ENCODE measurements around the gene THADA.

The THADA gene

GRCh38 chr2:43228756-43229659, 366.8 kb downstream of the THADA start:
- DNase-seq = no peak

- no peak for DNase-seq
Measured at GRCh38 chr2:43228321-43228751, 367.5 kb downstream of the THADA start.

GRCh38 chr2:43227830-43228281, 368.0 kb downstream of the THADA start:
- no peak for DNase-seq

GRCh38 chr2:43226955-43227829, 368.6 kb downstream of the THADA start:
- DNase-seq = peak; percentile 78

DNA sequence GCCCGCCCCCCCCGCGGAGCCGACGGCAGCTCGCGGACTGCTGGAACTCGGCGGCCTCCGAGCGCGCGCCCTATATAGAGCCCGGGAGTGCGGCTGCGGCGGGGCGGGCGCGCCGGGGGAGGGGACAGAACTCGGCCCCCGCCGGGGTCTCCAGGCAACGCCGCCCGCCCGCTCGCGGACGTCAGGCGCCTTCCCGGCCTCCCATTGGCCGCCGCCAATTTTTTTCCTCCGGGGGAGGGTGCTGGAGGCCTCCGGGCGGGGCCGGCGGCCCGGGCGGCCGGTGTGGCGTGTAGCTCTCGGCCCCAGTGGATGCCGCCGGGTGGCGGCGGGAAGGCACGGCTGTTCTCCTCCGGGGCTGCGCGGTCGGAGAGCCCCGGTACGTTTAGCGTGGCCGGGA, 369.3 kb downstream of the THADA start, which contains the start of gene ZFP36L2:
Gene ZFP36L2, minus strand, starts transcription at position 49 of the 397 bp plus-strand sequence. CDS start 291 bp downstream, outside the sequence.
- peak; percentile 87 for DNase-seq

- DNase-seq = peak; percentile 45
Measured at GRCh38 chr2:43225788-43226557, 369.9 kb downstream of the THADA start.

DNA sequence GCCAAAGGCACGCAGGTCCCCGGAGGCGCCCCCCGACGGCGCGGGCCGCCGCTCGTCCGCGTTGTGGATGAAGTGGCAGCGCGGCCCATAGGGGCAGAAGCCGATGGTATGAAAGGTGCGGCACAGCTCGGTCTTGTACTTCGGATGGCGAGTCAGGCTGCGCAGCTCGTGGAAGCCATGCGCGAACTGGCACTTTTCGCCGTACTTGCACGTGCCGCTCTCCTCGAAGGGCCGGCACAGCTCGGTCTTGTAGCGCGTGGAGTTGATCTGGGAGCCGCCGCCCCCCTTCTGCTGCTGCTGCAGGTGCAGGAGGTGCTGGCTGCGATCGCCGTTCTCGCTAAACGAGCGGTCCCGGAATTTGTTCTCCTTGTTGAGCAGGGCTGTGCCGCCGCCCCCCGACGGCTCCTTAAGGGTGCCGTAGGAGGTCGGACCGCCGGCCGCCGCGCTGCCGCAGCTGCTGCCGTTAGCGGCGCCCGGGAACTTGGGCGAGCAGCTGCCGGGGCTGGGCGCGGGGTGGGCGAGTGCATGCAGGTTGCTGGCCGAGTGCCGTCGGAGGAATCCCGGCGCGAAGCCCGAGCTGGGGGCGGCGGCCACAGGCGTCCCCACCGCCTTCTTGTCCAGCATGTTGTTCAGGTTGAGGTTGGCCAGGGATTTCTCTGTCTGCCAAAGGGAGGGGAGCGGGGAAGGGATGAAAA, 370.6 kb downstream of the THADA start:
- DNase-seq = peak; percentile 29

DNA sequence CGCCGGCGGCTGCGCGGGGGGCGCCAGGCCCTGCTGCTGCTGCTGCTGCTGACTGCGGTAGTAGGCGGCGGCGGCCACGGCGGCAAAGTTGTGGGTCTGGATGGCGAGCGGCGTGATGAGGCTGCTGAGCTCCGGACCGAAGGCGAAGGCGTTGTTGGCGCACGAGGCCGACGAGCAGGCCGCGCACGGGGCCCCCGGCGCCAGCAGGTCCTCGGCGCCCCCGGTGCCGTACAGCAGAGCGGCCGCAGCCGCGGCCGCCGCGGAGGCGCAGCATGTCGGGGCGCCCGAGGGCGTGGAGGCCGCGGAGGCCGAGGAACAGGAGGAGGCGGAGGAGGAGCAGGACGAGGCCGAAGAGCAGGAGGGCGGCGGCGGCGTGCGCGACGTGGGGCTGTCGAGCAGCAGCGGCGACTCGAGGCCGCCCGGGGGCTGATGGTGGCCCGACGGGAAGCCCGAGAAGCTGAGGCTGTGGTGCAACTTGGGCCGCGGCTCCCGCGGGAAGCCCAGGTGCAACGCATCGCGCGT, 371.2 kb downstream of the THADA start:
- no peak for DNase-seq

DNA sequence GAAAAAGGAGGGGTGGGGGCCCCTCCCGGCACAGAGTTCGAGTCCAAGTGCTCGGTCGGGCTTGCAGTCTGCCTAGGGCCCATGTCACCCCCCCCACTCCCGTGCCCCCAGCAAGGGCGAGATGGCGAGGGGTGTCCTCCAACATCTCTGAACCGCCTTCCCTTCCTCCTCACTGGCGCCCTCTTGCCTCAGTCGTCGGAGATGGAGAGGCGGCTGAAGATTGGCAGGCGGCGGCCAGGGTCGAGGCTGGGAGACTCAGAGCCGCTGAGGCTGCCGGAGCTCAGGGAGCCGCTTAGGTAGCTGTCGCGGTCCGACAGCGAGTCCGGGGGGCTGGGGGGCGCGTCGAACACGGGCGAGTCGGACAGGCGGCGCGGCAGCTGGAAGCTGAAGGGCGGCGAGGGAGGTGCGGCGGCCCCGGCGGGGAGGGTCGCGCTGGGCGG, 371.7 kb downstream of the THADA start:
- no peak for DNase-seq

DNA sequence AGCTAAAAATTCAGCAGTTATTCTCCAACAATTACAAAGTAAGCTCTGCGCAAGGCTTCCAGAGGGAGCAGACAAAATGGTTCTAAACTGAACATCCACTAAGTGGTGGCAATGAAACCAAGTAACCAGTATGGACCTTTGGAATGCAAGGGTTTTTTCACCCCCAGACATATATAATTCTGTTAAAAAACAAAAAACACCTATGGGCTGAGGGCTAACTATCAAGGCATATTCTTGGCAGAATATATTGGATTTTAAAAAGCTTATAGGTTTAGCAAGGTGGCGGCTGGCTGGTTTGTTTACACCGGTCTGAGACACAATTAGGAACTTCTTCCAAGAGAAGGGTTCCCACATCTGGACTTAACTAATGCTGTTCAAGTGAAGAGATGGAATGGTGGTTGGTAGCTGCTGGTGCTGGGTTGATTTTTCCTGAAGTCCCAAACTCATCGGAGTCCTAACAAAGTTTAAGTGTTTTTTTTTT, 372.3 kb downstream of the THADA start:
- no peak for DNase-seq

DNA sequence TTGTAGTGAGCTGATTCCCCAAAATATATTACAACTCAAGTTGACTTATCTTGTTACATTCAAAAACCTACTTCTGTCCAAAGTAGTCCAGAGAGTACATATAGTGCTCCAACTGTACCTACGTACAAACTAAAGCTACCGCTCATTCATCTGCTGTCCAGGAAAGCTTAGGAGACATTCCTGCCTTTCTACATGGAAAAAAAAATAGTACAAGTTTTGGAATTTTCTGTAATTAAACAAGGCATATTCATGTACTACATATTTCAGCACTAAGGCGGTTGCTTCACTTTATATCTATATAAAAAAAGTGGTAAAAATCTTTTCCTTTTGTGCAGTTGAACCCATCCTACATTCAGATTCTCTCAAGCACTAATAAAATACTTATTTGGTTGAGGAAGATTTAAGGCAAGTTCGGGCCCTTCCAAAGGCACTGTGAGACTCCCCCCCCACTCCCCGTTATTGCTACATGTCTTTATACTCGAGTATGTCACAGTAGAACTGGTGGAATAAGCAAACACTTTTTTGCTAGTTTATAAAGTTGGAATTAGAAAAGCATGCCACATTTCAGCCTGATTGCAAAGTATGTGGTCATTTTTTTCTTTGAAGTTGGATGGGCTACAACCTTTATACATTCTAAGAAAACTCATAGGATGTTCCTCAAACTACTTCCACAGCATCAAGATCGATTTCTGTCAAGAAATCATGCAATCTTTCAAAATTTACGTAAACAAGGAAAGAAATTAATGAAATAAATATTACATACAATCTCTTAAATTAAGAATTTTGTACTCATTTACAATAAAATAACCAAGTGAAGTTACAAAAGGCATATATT, 373.1 kb downstream of the THADA start:
- DNase-seq = no peak

DNA sequence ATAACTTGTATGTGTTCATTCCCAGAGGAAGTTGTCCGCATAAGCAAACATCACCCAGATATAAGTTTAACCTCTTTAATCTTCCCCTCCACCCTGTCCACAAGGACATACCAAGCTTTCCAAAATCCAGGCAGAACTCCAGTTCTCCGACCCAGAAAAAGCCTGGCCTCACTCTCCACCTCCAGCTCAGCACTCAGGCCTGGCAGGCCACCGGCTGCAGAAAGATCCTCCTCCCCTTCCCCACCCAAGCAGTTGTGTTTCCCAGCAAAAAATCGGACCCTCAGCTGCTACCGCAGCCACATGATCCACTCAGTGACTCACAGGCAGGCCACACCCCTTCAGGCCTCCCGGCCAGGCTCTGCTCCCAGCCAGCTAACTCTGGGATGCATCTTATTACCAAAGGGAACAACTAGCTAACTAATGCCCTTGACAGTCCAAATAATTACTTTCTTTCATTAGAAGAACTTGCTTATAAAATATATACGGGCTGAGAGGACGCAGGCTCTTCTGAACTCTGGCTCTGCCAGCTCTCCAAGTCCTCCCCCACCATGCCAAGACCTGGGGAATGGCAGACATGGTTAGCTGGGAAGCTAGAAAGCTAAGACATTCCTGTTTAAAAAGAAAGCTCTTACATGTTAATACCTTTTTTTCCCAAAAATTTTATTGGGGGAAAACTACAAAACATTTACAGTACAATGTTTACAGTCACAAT, 373.9 kb downstream of the THADA start:
- DNase-seq = peak; percentile 6

DNA sequence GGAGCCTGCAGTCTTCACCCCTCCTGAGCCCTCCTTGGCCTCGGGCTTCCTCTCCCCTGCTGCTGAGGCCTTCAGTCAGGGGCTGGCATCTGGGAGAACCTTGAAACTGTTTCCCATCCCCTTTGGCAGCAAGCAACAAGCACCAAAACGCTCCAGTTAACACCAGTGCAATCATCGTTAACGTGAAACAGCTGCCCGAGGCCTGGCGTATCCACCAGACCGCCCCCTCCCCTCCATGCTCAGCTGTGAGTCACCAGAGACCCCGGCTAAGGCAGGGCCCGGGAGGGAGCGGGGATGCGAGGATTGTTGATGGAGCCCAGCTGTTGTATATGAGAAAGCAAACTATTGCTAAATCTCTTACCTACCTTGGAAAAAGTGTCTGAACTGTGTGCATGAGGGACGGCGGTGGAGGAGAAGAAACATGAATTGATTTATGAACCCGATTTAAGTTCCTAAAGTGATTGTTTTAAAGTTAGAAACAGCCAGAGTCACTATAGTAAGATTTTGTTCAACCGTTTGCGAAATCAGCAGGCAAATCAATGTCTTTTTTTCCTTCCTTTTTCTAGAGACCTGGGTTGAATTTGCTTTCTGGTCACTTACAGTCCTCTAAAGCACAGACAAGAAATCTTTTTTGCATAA, 374.6 kb downstream of the THADA start:
- peak; percentile 18 for DNase-seq

DNA sequence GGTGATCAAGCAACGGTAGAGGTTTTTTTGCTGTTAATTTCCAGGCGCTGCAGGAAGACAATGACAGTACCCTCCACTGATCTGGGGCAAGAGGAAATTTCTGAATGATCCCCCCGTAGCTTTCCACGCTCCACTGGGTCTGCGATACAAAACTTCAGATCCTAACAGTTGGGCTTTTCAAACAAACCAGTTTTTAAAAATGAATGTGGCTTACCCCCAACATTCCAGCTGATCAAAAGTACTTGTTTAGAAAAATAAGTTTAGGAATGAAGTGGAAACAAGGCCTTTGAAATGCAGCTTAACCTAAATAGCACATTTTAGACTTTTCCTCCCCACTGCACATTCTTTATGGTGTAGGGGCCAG, 375.1 kb downstream of the THADA start:
- no peak for DNase-seq

DNA sequence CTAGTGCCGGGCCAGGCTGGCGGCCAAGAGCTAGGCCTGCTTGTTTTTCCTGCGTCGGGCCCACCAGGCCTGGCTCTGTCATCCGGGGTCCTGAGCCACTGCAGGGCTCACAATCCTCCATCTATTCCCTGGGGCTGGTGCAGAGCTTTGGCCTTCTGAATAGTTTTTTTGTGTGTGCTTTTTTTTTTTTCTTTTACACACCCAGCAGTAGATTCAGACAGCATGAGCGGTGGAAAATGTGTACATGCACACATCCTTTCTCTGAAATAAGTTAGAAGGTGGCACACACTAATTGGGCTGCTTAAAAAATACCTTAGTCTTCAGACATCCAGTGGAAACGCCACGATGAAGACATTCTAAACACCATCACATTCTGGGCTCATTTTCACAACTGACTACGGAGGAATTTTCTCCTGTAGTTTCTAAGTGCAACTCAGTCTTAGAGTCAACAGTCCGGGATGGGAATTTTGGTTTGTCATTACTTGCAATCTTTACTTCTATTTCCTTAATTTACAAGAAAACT, 375.5 kb downstream of the THADA start:
- no peak for DNase-seq

- DNase-seq = peak; percentile 79
Measured at GRCh38 chr2:43219383-43220228, 376.2 kb downstream of the THADA start.

DNA sequence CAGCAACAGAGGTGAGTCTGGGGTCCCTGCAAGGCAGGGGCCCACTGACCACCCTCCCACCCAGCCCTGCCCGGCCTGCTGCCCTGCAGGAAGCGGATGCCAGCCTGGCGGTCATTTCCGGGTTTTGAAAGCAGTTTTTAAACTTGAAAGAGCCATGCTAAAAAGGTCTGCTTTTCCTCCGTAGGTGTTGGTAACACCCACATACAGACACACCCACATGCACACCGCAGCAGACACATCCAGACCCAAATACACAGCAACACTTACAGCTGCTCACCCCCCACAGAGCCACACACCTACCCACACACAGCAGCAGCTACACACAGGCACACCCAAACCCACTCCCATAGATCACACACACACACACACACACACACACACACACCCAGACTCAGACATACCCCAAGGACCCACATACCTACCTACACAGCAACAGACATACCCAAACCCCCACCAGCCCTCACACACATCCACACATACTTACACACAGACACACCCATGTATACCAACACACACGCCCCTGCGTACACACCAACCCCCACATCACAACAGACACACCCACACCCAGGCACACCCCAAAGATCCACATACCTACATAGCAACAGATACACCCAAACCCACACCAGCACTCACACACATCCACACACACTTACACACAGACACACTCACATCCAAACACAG, 377.0 kb downstream of the THADA start:
- no peak for DNase-seq
